Keratinocyte (primary cell): ENCODE data around the gene MKS1. TPM values are rescaled to one million over a fixed set of nuclear protein-coding genes. Genes with fewer than 3 reads are reported as not detected.

ENCODE experiments used
- DNase-seq: peaks from one replicate; pipeline ENCODE4 v3.0.0-alpha.2; 2011; ENCODE audit warnings: low read depth, missing footprints, low spot score
- FAIRE-seq: peaks from 2 replicates; lab custom pipeline; 2011; peaks lifted over from hg19 to GRCh38; lab: Jason Lieb, UNC
- H2AFZ ChIP-seq: 2 replicates; pipeline ENCODE4 v1.6.0; 2012; ENCODE audit warnings: low read length, control low read depth, inconsistent platforms; ENCODE audit not compliant: control insufficient read depth
- H3K27ac ChIP-seq: 2 replicates; pipeline ENCODE4 v1.5.1; 2011; ENCODE audit warnings: low read length; ENCODE audit not compliant: control insufficient read depth, insufficient read depth
- H3K27me3 ChIP-seq: 3 replicates; pipeline ENCODE4 v1.6.0; 2011; ENCODE audit warnings: low read length; ENCODE audit not compliant: control insufficient read depth, insufficient read depth; ENCODE audit errors: extremely low read depth
- H3K36me3 ChIP-seq, 2 experiments: 2 replicates in 1 of 2; 3 replicates in 1 of 2; pipeline ENCODE4 v1.5.1; 2011; ENCODE audit warnings: low read length in 2 of 2, mild to moderate bottlenecking in 1 of 2; ENCODE audit not compliant: control insufficient read depth in 2 of 2, insufficient read depth in 2 of 2; ENCODE audit errors: extremely low read depth in 1 of 2
- H3K4me1 ChIP-seq: 3 replicates; pipeline ENCODE4 v1.5.1; 2011; ENCODE audit warnings: low read length; ENCODE audit not compliant: control insufficient read depth, insufficient read depth; ENCODE audit errors: extremely low read depth
- H3K4me2 ChIP-seq: 3 replicates; pipeline ENCODE4 v1.6.0; 2011; ENCODE audit warnings: low read depth, low read length; ENCODE audit not compliant: control insufficient read depth, insufficient read depth; ENCODE audit errors: extremely low read depth
- H3K4me3 ChIP-seq, 3 experiments: fragments of 200-600 bp in 1 of 3; sonication (generic) in 1 of 3; 2 replicates in 2 of 3; 3 replicates in 1 of 3; pipeline ENCODE4 v1.5.1; 2011 to 2016; ENCODE audit warnings: low read length in 3 of 3, mild to moderate bottlenecking in 3 of 3, control low read depth in 2 of 3, inconsistent platforms in 1 of 3, low read depth in 1 of 3, mixed read lengths in 1 of 3, mixed run types in 1 of 3, moderate library complexity in 1 of 3; ENCODE audit not compliant: control insufficient read depth in 2 of 3, insufficient read depth in 2 of 3; ENCODE audit errors: extremely low read depth in 1 of 3
- H3K79me2 ChIP-seq: 2 replicates; pipeline ENCODE4 v1.6.0; 2012; ENCODE audit warnings: low read length; ENCODE audit not compliant: control insufficient read depth, insufficient read depth
- H3K9ac ChIP-seq: 3 replicates; pipeline ENCODE4 v1.6.0; 2011; ENCODE audit warnings: low read length; ENCODE audit not compliant: control insufficient read depth, insufficient read depth; ENCODE audit errors: extremely low read depth
- H3K9me1 ChIP-seq: 3 replicates; pipeline ENCODE4 v1.6.0; 2011; ENCODE audit warnings: low read length; ENCODE audit not compliant: control insufficient read depth, insufficient read depth; ENCODE audit errors: extremely low read depth
- H3K9me3 ChIP-seq: 2 replicates; pipeline ENCODE4 v1.5.1; 2012; ENCODE audit warnings: low read depth, low read length; ENCODE audit not compliant: control insufficient read depth
- H4K20me1 ChIP-seq: 3 replicates; pipeline ENCODE4 v1.6.0; 2011; ENCODE audit warnings: low read length; ENCODE audit not compliant: control insufficient read depth, insufficient read depth; ENCODE audit errors: extremely low read depth
- EZH2 ChIP-seq: IDR thresholded peaks from one replicate; pipeline ENCODE4 v1.6.1; 2012; ENCODE audit warnings: inconsistent platforms, mild to moderate bottlenecking, low read length, moderate library complexity
- dilution Hi-C: fragments of 300-500 bp; cut with MboI; formaldehyde crosslinking; loops from one replicate; pipeline ENCODE4 v1.7.0; 2020; ENCODE audit warnings: low sequenced_read_pairs; ENCODE audit not compliant: extremely low pct_ligation_motif_present
- polyA plus RNA-seq, 5 experiments: library from polyadenylated mRNA; depleted of rRNA in 3 of 5; stranded (reverse) in 3 of 5; stranded (forward) in 1 of 5; unstranded in 1 of 5; fragments of >200 nt; gene quantifications; 1 replicate in 1 of 5; 2 replicates in 3 of 5; 3 replicates in 1 of 5; pipeline versions ENCODE4 v1.2.1 to v1.2.3, GENCODE V29; 2011 to 2012; ENCODE audit warnings: missing spikeins in 2 of 5, low read depth in 1 of 5, low replicate concordance in 1 of 5
- TF ChIP-seq, protein P1 (sequence below), 3 experiments: IDR thresholded peaks in 1 of 3; conservative IDR thresholded peaks in 1 of 3; optimal IDR thresholded peaks in 1 of 3; 2 replicates in 2 of 3; 3 replicates in 1 of 3; pipeline versions ENCODE3 to v1.5.1; 2011; ENCODE audit warnings: low read length in 3 of 3, mild to moderate bottlenecking in 3 of 3, moderate library complexity in 2 of 3, control low read depth in 1 of 3, inconsistent platforms in 1 of 3; ENCODE audit not compliant: insufficient read depth in 2 of 3; ENCODE audit errors: extremely low read depth in 1 of 3

MKS1 gene
- polyA plus RNA-seq, 1 donor (not counting 4 experiments of a cell fraction or from before 2014, with no cell fraction given), result 12.2 TPM

DNA sequence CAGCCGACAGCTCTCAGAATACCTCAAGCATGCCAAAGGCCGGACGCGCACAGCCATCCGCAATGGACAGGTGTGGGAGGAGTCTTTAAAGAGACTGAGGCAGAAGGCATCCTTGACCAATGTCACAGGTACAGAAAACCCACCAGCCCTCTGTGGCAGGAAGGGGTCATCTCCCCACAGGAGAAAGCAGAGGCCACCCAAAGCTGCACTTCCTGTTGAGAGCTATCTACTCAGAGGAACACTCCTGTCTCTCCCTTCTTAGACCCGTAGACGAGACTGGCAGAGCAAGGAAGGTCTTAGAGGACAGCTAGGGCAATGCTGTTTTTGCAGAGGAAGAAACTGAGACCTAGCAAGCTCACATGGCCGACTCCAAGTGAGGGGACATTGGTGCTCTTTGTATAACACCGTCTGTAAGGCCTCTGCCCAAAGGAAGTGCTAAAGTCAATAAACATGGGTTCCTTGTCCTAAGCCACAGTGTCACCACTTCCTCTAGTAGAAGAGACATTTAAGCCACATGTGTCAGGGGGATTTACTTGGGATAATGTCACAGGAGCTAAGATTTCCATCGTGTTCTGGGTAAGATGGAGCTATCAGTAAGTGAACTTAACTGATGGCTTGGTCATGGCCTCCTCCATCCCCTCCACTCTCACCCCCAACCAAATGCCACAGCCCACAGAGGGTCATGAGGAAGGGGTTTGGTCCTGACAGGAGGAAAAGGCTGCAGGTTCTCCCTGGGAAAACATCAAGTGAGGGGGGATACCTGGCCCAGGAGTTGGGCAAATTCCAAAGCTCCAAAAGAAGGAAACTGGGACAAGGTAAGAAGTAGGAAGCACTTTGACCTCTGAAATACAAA lies 28.7 kb upstream of the MKS1 start:
- H2AFZ ChIP-seq, result no peak overlapping the region
- no peaks in the 10 kb centered on the region for H3K9me3 ChIP-seq
- H3K36me3 ChIP-seq, result no peaks in the 10 kb centered on the region
- dilution Hi-C loops, result no loop called here
- TF ChIP-seq EZH2, result no peak
- TF ChIP-seq, protein P1, sequence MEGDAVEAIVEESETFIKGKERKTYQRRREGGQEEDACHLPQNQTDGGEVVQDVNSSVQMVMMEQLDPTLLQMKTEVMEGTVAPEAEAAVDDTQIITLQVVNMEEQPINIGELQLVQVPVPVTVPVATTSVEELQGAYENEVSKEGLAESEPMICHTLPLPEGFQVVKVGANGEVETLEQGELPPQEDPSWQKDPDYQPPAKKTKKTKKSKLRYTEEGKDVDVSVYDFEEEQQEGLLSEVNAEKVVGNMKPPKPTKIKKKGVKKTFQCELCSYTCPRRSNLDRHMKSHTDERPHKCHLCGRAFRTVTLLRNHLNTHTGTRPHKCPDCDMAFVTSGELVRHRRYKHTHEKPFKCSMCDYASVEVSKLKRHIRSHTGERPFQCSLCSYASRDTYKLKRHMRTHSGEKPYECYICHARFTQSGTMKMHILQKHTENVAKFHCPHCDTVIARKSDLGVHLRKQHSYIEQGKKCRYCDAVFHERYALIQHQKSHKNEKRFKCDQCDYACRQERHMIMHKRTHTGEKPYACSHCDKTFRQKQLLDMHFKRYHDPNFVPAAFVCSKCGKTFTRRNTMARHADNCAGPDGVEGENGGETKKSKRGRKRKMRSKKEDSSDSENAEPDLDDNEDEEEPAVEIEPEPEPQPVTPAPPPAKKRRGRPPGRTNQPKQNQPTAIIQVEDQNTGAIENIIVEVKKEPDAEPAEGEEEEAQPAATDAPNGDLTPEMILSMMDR (optimal IDR thresholded peaks at IDR 0.05 in 1 of 3, IDR thresholded peaks at IDR 0.05 in 1 of 3, conservative IDR thresholded peaks at IDR 0.05 in 1 of 3; ENCODE audit: extremely low read depth in 1 of 3, insufficient read depth in 2 of 3, low read length in 3 of 3), result no peak
- DNase-seq, result no peak
- no peak overlapping the region for H3K9ac ChIP-seq
- H4K20me1 ChIP-seq, result no peaks in the 10 kb centered on the region
- no peak overlapping the region for H3K4me3 ChIP-seq
- no peaks in the 10 kb centered on the region for H3K79me2 ChIP-seq
- H3K9me1 ChIP-seq, result no peaks in the 10 kb centered on the region
- no peak for FAIRE-seq
- peaks cover 48% of the 10 kb centered on the region for H3K27me3 ChIP-seq
- no peak overlapping the region for H3K27ac ChIP-seq
- H3K4me1 ChIP-seq, result peaks cover 5% of the 10 kb centered on the region
- H3K4me2 ChIP-seq, result no peak overlapping the region

DNA sequence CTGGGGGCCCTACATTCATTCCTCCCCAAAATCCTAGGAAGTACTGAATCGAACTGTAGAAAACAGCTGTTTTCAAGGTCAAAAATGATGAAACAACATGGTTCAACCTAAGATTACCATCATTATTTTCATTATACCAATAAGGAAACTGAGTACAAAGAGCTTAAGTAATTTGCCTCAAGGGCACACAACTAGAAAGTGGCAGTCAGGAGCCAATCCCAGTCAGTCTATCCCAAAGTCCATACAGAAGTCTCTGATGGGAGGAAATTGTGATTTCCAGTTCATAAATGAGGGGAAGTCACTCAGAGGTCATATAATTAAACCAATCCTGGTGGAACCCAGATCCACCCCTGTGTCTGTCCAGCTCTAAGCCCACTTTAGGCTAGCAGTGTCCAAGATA lies 27.7 kb upstream of the MKS1 start:
- no peak for TF ChIP-seq EZH2
- TF ChIP-seq, protein P1 (optimal IDR thresholded peaks at IDR 0.05 in 1 of 3, IDR thresholded peaks at IDR 0.05 in 1 of 3, conservative IDR thresholded peaks at IDR 0.05 in 1 of 3; ENCODE audit: extremely low read depth in 1 of 3, insufficient read depth in 2 of 3, low read length in 3 of 3), result no peak
- Histone ChIP-seq H3K4me2 (no peak overlapping the region), H3K4me1 (peaks cover 5% of the 10 kb centered on the region), H4K20me1 (no peaks in the 10 kb centered on the region), H3K79me2 (no peaks in the 10 kb centered on the region), H3K4me3 (no peak overlapping the region), H3K9me1 (no peaks in the 10 kb centered on the region), H2AFZ (no peak overlapping the region), H3K27me3 (peaks cover 44% of the 10 kb centered on the region), H3K9me3 (no peaks in the 10 kb centered on the region), H3K36me3 (no peaks in the 10 kb centered on the region), H3K27ac (no peak overlapping the region), H3K9ac (no peak overlapping the region)
- FAIRE-seq (no peak), DNase-seq (no peak)
- dilution Hi-C loops, result no loop called here
